ENCODE data around the gene RUNX2.
"Not testable (repeated sequence)": the region's sequence is repeated elsewhere in the genome, so short reads cannot be mapped to it uniquely, and the experiment has no call there.

The RUNX2 gene

GRCh38 chr6:45532721-45533210 lies 204.6 kb downstream of the RUNX2 start:
- no peak for DNase-seq

GRCh38 chr6:45533386-45533785 lies 205.3 kb downstream of the RUNX2 start:
- no peak for DNase-seq

GRCh38 chr6:45535933-45536332 lies 207.8 kb downstream of the RUNX2 start:
- no peak for DNase-seq

GRCh38 chr6:45537539-45537938 lies 209.4 kb downstream of the RUNX2 start:
- no peak for DNase-seq

- no peak for DNase-seq
Observed at GRCh38 chr6:45538641-45539547, 210.8 kb downstream of the RUNX2 start.

- no peak for DNase-seq
Observed at GRCh38 chr6:45540375-45540920, 212.3 kb downstream of the RUNX2 start.

- DNase-seq = no peak
Observed at GRCh38 chr6:45541934-45542333, 213.8 kb downstream of the RUNX2 start.

GRCh38 chr6:45543298-45544235 lies 215.4 kb downstream of the RUNX2 start:
- DNase-seq = no peak

- DNase-seq = no peak
Observed at GRCh38 chr6:45545416-45545815, 217.3 kb downstream of the RUNX2 start.

GRCh38 chr6:45548657-45549515 lies 220.8 kb downstream of the RUNX2 start:
- no peak for DNase-seq

GRCh38 chr6:45552536-45552935 lies 224.4 kb downstream of the RUNX2 start:
- DNase-seq = no peak

GRCh38 chr6:45553730-45554344 lies 225.7 kb downstream of the RUNX2 start:
- no peak for DNase-seq

GRCh38 chr6:45554591-45554990 lies 226.5 kb downstream of the RUNX2 start:
- DNase-seq = no peak

- no peak for DNase-seq
Observed at GRCh38 chr6:45555981-45556771, 228.0 kb downstream of the RUNX2 start.

- no peak for DNase-seq
Observed at GRCh38 chr6:45556828-45557227, 228.7 kb downstream of the RUNX2 start.

- no peak for DNase-seq
Observed at GRCh38 chr6:45557454-45557853, 229.3 kb downstream of the RUNX2 start.

- no peak for DNase-seq
Observed at GRCh38 chr6:45558858-45559257, 230.7 kb downstream of the RUNX2 start.

- not testable (repeated sequence) for DNase-seq
Observed at GRCh38 chr6:45560321-45560820, 232.2 kb downstream of the RUNX2 start.

- no peak for DNase-seq
Observed at GRCh38 chr6:45562171-45562570, 234.0 kb downstream of the RUNX2 start.

GRCh38 chr6:45563041-45563440 lies 234.9 kb downstream of the RUNX2 start:
- no peak for DNase-seq

- no peak for DNase-seq
Observed at GRCh38 chr6:45563844-45564243, 235.7 kb downstream of the RUNX2 start.
